H9 (cell line): ENCODE results near the gene SUPT6H. TPM values are rescaled to one million over a fixed set of nuclear protein-coding genes. Genes with fewer than 3 reads are reported as not detected.

Source experiments
- DNase-seq: peaks from one replicate; pipeline ENCODE4 v3.0.0-alpha.2; 2017
- H2AFZ ChIP-seq: one replicate; pipeline ENCODE4 v1.6.1; 2013; ENCODE audit warnings: mild to moderate bottlenecking, low read length, control low read depth, moderate library complexity
- H2AK5ac ChIP-seq: 2 replicates; pipeline ENCODE4 v1.6.1; 2013; ENCODE audit warnings: low read length, control low read depth, mixed read lengths; ENCODE audit not compliant: insufficient read length
- H2BK120ac ChIP-seq: one replicate; pipeline ENCODE4 v1.6.1; 2013; ENCODE audit warnings: low read depth, mild to moderate bottlenecking, low read length, control low read depth, inconsistent platforms; ENCODE audit not compliant: poor library complexity, severe bottlenecking
- H2BK12ac ChIP-seq: 2 replicates; pipeline ENCODE4 v1.6.1; 2013; ENCODE audit warnings: low read length, control low read depth, mixed read lengths, low read depth; ENCODE audit not compliant: insufficient read length
- H2BK15ac ChIP-seq: 2 replicates; pipeline ENCODE4 v1.6.1; 2013; ENCODE audit warnings: low read depth, low read length, control low read depth
- H2BK20ac ChIP-seq: one replicate; pipeline ENCODE4 v1.6.1; 2013; ENCODE audit warnings: low read depth, mild to moderate bottlenecking, low read length, control low read depth, inconsistent platforms; ENCODE audit not compliant: poor library complexity, severe bottlenecking
- H2BK5ac ChIP-seq: 2 replicates; pipeline ENCODE4 v1.6.1; 2013; ENCODE audit warnings: low read length, control low read depth, mixed read lengths; ENCODE audit not compliant: insufficient read length
- H3K14ac ChIP-seq: 2 replicates; pipeline ENCODE4 v1.6.1; 2013; ENCODE audit warnings: low read length, control low read depth; ENCODE audit not compliant: insufficient read depth
- H3K18ac ChIP-seq: 2 replicates; pipeline ENCODE4 v1.6.1; 2013; ENCODE audit warnings: low read depth, mild to moderate bottlenecking, mixed read lengths, low read length, control low read depth; ENCODE audit not compliant: insufficient read length
- H3K23ac ChIP-seq: 2 replicates; pipeline ENCODE4 v1.6.1; 2013; ENCODE audit warnings: low read length, control low read depth, mixed read lengths, low read depth; ENCODE audit not compliant: insufficient read length
- H3K23me2 ChIP-seq: 2 replicates; pipeline ENCODE4 v1.6.1; 2013; ENCODE audit warnings: low read depth, mild to moderate bottlenecking, mixed read lengths, low read length, control low read depth; ENCODE audit not compliant: insufficient read length, poor library complexity, severe bottlenecking
- H3K27ac ChIP-seq: 2 replicates; pipeline ENCODE4 v1.5.1; 2013; ENCODE audit warnings: low read length, control low read depth, mixed read lengths, low read depth; ENCODE audit not compliant: insufficient read length
- H3K27me3 ChIP-seq: 2 replicates; pipeline ENCODE4 v1.6.1; 2013; ENCODE audit warnings: low read length, control low read depth, inconsistent platforms; ENCODE audit not compliant: insufficient read depth
- H3K4ac ChIP-seq: 2 replicates; pipeline ENCODE4 v1.6.1; 2013; ENCODE audit warnings: low read depth, mild to moderate bottlenecking, control low read depth, inconsistent platforms, low read length, moderate library complexity
- H3K4me1 ChIP-seq: 2 replicates; pipeline ENCODE4 v1.6.1; 2013; ENCODE audit warnings: low read length, control low read depth, inconsistent platforms; ENCODE audit not compliant: insufficient read depth
- H3K4me2 ChIP-seq: 2 replicates; pipeline ENCODE4 v1.6.1; 2013; ENCODE audit warnings: low read length, control low read depth, mixed read lengths; ENCODE audit not compliant: insufficient read length, insufficient read depth
- H3K56ac ChIP-seq: 2 replicates; pipeline ENCODE4 v1.6.1; 2013; ENCODE audit warnings: low read depth, mild to moderate bottlenecking, mixed read lengths, low read length, control low read depth; ENCODE audit not compliant: insufficient read length
- H3K79me1 ChIP-seq: 2 replicates; pipeline ENCODE4 v1.6.1; 2013; ENCODE audit warnings: low read depth, mild to moderate bottlenecking, moderate library complexity, low read length, control low read depth, inconsistent platforms; ENCODE audit not compliant: insufficient read depth, poor library complexity, severe bottlenecking
- H3K79me2 ChIP-seq: 2 replicates; pipeline ENCODE4 v1.6.1; 2013; ENCODE audit warnings: low read length, control low read depth, inconsistent platforms; ENCODE audit not compliant: insufficient read depth
- H3K9ac ChIP-seq: 2 replicates; pipeline ENCODE4 v1.6.1; 2013; ENCODE audit warnings: low read length, control low read depth, mixed read lengths; ENCODE audit not compliant: insufficient read length; ENCODE audit errors: extremely low read depth
- H3K9me3 ChIP-seq: one replicate; pipeline ENCODE4 v1.6.1; 2013; ENCODE audit warnings: low read depth, low read length, inconsistent platforms; ENCODE audit not compliant: control insufficient read depth
- H3T11ph ChIP-seq: one replicate; pipeline ENCODE4 v1.6.1; 2013; ENCODE audit warnings: mild to moderate bottlenecking, low read length, control low read depth, inconsistent platforms
- H4K20me1 ChIP-seq: one replicate; pipeline ENCODE4 v1.6.1; 2013; ENCODE audit not compliant: control insufficient read depth, insufficient read length, insufficient read depth
- H4K5ac ChIP-seq: 2 replicates; pipeline ENCODE4 v1.6.1; 2013; ENCODE audit warnings: low read depth, mild to moderate bottlenecking, mixed read lengths, low read length, control low read depth; ENCODE audit not compliant: insufficient read length
- H4K8ac ChIP-seq: replicated peaks from 2 replicates; pipeline ENCODE4 v1.6.1; 2013; ENCODE audit warnings: low read length, control low read depth, mixed read lengths, low read depth; ENCODE audit not compliant: insufficient read length
- H4K91ac ChIP-seq: 2 replicates; pipeline ENCODE4 v1.6.1; 2013; ENCODE audit warnings: low read depth, mild to moderate bottlenecking, moderate library complexity, mixed read lengths, low read length, control low read depth; ENCODE audit not compliant: insufficient read length
- H3K27ac Mint-ChIP-seq, 3 experiments: 2 replicates in 2 of 3; 3 replicates in 1 of 3; pipeline ENCODE4 v1.8.0; 2020 to 2021; ENCODE audit warnings: mixed read lengths in 3 of 3, mild to moderate bottlenecking in 1 of 3, moderate library complexity in 1 of 3
- H3K27me3 Mint-ChIP-seq: 2 replicates; pipeline ENCODE4 v1.8.0; 2021; ENCODE audit warnings: low read depth, mild to moderate bottlenecking, moderate library complexity, mixed read lengths
- H3K36me3 Mint-ChIP-seq, 3 experiments: 2 replicates in 2 of 3; 3 replicates in 1 of 3; pipeline ENCODE4 v1.8.0; 2020 to 2021; ENCODE audit warnings: low read depth in 3 of 3, mixed read lengths in 3 of 3; ENCODE audit not compliant: insufficient read depth in 1 of 3
- H3K4me1 Mint-ChIP-seq, 2 experiments: 2 replicates each; pipeline ENCODE4 v1.8.0; 2020; ENCODE audit warnings: mixed read lengths in 2 of 2
- H3K4me3 Mint-ChIP-seq, 2 experiments: 2 replicates in 1 of 2; 3 replicates in 1 of 2; pipeline ENCODE4 v1.8.0; 2020 to 2021; ENCODE audit warnings: mild to moderate bottlenecking in 2 of 2, mixed read lengths in 2 of 2, moderate library complexity in 1 of 2
- H3K9me3 Mint-ChIP-seq, 2 experiments: 2 replicates in 1 of 2; 3 replicates in 1 of 2; pipeline ENCODE4 v1.8.0; 2020; ENCODE audit warnings: mild to moderate bottlenecking in 2 of 2, mixed read lengths in 2 of 2, moderate library complexity in 1 of 2
- WGBS: extraction: QIAGEN DNeasy Blood & Tissue Kit; methylation state at CpG from one replicate; pipeline ENCODE4 v1.1.7; 2013; ENCODE audit warnings: missing lambda C conversion rate, low lambda C conversion rate, mixed read lengths; ENCODE audit not compliant: insufficient read length; ENCODE audit errors: extremely low coverage; 5-methylcytosine and 5-hydroxymethylcytosine counted together
- total RNA-seq: library from RNA; stranded (reverse); gene quantifications from 2 replicates; pipeline ENCODE4 v1.2.1, GENCODE V29; 2021
- TF ChIP-seq, protein P1 (sequence below): fragments of 200-600 bp; sonication (generic); conservative IDR thresholded peaks from 3 replicates; pipeline ENCODE4 v1.8.0; 2021; ENCODE audit warnings: antibody characterized with exemption, mild to moderate bottlenecking

SUPT6H gene
- total RNA-seq, 1 experiment from 2014 or later = 85.8 TPM

DNA sequence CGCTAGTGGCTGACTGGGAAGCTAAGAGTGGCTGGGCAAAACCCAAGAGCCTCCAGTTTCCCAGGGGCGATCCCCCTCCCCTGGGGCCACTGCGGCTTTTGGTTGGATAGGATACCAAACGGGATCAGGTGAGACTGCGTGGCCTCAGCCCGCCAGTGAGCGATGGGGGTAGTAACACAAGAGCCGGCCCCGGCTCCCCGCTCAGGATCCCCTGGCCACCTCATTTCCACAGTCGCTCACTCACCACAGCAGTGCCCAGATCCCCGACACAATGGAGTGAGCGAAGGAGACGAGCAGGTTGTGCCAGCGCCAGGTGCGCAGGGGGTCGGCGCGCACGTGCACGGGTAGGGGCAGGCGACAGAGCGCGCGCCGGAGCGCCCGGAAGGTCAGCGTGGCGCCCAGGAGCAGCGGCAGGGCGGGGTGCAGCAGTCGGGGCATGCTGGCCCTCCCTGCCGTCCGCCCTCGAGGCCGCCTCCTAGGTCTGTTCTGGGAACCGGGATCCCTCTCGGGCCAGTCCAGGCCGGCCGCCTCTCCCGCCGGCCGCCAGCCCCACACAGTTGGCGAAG is 63.7 kb downstream of the SUPT6H start:
- Histone ChIP-seq H4K91ac (no peak overlapping the region), H3K4ac (no peak overlapping the region), H4K20me1 (no peaks in the 10 kb centered on the region), H2BK120ac (no peak overlapping the region), H3K14ac (peak overlapping the region; percentile 93), H3K23me2 (peaks cover 20% of the 10 kb centered on the region), H4K8ac (no peak overlapping the region), H4K5ac (peak overlapping the region; percentile 27), H3K56ac (no peak overlapping the region), H2BK12ac (peak overlapping the region; percentile 26), H2BK5ac (peak overlapping the region; percentile 71), H3T11ph (no peak overlapping the region), H3K9ac (peak overlapping the region; percentile 92), H2BK15ac (no peak overlapping the region), H3K4me2 (peak overlapping the region; percentile 79), H3K18ac (peak overlapping the region; percentile 94), H3K79me2 (peaks cover 8% of the 10 kb centered on the region; the same call in 1 of the 2 replicates), H3K9me3 (no peaks in the 10 kb centered on the region), H2BK20ac (no peak overlapping the region), H2AK5ac (no peak overlapping the region), H3K23ac (no peak overlapping the region), H3K4me1 (0 out of 2 replicates have a peak, but pooled peaks cover 7% of the 10 kb centered on the region), H3K79me1 (peaks cover 3% of the 10 kb centered on the region), H3K27me3 (no peaks in the 10 kb centered on the region), H3K27ac (peak overlapping the region; percentile 29), H2AFZ (no peak overlapping the region)
- Mint-ChIP-seq H3K4me3 (peak overlapping the region; percentile 95 to 96), H3K4me1 (peaks cover 34 to 49% of the 10 kb centered on the region in 2 experiments), H3K27ac (peak overlapping the region; percentile 95 to 100 (median 99)), H3K9me3 (no peaks in the 10 kb centered on the region; a peak in 2 of 5 replicates), H3K36me3 (peaks cover 35 to 46% (median 39%) of the 10 kb centered on the region in 3 experiments; a peak in 6 of 7 replicates), H3K27me3 (no peaks in the 10 kb centered on the region; the same call in 1 of the 2 replicates)
- TF ChIP-seq, protein P1, sequence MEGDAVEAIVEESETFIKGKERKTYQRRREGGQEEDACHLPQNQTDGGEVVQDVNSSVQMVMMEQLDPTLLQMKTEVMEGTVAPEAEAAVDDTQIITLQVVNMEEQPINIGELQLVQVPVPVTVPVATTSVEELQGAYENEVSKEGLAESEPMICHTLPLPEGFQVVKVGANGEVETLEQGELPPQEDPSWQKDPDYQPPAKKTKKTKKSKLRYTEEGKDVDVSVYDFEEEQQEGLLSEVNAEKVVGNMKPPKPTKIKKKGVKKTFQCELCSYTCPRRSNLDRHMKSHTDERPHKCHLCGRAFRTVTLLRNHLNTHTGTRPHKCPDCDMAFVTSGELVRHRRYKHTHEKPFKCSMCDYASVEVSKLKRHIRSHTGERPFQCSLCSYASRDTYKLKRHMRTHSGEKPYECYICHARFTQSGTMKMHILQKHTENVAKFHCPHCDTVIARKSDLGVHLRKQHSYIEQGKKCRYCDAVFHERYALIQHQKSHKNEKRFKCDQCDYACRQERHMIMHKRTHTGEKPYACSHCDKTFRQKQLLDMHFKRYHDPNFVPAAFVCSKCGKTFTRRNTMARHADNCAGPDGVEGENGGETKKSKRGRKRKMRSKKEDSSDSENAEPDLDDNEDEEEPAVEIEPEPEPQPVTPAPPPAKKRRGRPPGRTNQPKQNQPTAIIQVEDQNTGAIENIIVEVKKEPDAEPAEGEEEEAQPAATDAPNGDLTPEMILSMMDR = no peak
- peak; percentile 95 for DNase-seq
- no CpG with 5 or more reads among the region's 45 CpGs for WGBS
